ENCODE results near the gene LCE3A.
"Not testable (repeated sequence)": the region's sequence is repeated elsewhere in the genome, so short reads cannot be mapped to it uniquely, and the experiment has no call there.

LCE3A gene, protein sequence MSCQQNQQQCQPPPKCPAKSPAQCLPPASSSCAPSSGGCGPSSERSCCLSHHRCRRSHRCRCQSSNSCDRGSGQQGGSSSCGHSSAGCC

DNA sequence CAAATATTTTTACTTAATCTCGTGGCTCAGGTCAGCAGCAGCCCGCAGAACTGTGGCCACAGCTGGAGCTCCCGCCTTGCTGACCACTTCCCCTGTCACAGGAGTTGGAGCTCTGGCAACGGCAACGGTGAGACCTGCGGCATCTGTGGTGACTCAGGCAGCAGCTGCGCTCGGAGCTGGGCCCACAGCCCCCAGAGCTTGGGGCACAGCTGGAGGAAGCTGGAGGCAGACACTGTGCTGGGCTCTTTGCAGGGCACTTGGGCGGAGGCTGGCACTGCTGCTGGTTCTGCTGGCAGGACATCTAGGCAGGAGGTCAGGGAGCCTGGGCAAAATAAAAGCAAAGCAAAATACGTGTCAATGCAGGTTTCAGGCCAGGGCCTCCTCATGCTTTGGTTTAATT is at the start of gene LCE3A:
LCE3A (minus strand) TSS at position 301 of the 400 bp plus-strand sequence; CDS start at position 301, 0 bp downstream.
- DNase-seq = no peak

DNA sequence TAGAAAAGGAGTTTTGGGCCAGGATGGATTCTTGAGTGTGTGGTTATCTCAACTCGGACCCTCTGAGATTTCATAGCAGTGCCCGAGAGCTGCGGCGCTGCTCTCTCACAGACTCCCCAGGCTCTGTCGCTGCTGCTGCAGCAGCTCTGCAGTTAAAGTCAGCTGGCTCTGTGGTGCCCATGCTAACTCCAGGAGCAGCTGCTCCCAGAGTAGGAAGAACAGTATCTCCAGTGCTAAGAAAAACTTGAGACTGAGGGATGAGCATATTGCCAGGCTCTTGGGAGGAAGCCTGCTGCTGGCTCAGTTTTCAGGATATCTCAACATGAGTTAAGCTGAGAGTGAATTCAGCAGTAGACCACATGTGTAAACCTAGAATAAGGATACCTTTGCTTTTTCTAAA is 44.7 kb upstream of the LCE3A start:
- no peak for DNase-seq

DNA sequence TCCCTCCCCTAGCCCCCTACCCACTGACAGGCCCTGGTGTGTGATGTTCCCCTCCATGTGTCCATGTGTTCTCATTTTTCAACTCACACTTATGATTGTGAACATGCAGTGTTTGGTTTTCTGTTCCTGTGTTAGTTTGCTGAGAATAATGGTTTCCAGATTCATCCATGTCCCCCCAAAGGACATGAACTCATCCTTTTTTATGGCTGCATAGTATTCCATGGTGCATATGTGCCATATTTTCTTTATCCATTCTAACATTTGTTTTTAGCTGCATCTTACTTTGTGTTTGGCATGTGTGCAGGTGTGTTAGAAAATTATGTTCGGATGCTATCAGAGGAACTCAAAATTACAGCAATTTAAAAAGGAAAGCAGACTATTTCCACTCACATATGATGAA is 43.3 kb upstream of the LCE3A start:
- not testable (repeated sequence) for DNase-seq

DNA sequence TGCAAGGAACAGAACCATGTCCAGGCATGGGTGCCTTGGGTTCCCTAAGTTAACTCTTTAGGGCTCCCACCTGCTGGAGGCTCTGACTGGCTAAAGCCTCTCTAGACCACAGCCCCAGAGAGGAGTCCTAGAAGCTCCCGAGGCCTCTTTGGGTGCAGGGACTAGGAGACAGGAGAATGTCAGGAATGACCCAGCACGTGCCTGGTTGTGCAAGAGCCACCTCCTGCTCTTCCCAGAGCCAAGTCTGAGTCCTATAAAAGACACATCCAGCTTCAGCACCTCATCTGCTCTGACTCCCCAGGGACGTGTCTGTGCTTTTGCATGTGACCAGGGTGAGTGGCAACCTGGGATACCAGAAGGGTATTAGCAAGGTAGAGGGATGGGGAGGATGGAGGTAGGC is 40.2 kb upstream of the LCE3A start, which contains the start of gene LCE2D:
LCE2D (plus strand) TSS at position 283 of the 400 bp plus-strand sequence. CDS start 726 bp downstream, outside the sequence.
- no peak for DNase-seq

DNA sequence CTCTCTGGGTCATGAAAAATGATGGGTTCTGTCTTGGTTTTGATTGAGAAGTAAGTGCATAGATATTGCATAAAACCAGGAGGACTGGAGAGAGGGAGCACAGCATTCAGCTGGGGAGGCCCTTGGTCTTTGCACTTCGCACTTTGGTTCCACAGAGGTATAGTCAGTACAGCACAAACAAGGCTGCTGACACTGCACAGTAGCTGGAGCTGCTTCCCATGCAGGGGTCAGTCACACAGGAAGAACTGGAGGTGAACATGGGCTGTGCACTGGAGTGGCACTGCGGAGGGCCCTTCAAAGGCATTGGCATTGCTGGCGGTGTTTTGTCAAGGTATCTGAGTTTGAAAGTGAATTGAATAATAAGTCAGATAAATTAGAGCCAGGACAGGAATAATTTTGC is 35.7 kb upstream of the LCE3A start:
- no peak for DNase-seq

DNA sequence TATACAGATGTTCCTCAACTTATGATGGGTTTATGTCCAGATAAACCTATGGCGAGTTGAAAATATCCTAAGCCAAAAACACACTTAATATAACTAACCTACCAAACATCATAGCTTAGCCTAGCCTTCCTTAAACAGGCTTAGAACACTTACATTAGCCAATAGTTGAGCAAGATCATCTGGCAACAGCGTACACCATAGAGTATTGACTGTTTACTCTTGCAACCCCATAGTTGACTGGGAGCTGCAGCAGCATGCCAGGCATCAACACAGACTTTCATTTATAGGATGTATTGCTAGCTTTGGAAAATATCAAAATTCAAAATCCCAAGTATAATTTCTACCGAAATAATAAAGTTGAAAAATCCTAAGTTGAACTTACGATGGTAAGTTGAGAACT is 34.8 kb upstream of the LCE3A start:
- DNase-seq = no peak

DNA sequence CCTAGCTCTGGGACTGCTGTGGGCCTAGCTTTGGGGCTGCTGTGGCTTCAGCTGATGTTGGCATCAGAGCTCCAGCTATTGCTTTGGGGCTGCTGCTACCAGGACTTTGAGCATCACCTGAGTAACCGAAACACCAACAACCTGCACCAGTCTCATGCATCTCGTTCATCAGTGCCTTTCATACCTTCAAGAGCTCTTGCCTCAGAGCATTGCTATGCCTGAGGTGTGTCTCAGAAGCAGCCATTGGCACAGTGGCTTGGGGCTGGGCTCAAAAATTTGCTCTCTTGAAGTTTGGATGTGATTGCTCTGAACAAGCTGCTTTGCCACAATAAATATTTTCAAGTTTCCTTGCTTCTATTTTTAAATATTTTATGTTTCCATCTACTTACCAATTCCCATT is 33.6 kb upstream of the LCE3A start:
- DNase-seq = no peak

DNA sequence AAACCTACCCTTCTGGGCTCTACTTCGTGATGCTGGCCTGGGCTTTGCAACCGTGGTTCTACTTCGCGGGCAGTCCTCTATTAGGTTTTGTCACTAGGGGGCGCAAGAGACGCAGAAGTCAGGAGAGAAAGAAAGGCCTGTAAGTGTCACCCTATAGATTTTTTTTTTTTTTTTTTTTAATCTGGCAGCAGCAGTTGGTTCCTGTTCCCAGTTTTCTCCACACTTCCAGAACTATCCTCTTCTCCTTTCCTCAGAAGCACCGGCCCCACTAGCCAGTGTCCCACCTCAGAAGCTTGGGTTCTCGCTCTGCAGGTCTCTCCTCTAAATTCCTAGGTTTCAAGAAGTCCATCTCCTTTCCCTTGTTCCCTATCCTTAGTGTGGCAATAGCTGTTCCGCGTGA is 31.2 kb upstream of the LCE3A start:
- peak; percentile 55 for DNase-seq

DNA sequence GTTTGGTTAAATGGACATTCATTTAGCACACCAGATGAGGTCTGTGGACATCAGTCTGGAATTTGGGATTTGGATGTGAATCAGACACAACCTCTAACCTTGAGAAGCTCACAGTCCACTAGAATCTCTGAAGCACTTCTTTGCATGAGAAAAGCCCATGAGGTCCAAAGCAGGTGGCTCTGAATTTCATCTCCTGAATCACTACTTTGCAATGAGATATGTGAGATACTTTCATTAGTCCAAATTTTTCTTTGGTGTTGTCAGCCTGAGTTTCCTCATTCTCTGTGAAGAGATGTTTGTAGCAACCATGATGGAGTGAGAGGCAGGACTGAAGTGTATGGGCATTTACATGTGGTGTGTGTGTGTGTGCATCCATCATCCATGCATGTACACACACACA is 23.8 kb upstream of the LCE3A start:
- no peak for DNase-seq

DNA sequence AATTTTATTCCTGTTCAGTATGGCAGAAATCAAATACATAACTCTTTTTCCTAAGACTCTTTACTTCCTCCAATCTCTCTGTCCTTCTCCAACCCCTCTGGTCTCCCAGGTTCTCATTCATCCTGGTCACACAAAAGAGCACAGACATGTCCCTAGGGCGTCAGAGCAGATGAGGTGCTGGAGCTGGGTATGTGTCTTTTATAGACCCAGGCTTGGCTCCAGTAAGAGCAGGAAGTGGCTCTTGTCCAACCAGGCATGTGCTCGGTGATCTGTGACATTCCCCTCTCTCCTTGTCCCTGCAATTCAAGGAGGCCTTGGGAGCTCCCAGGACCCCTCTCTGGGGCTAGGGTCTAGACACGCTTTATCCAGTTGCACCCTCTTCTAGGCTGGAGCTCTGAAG is 22.2 kb upstream of the LCE3A start:
- no peak for DNase-seq

DNA sequence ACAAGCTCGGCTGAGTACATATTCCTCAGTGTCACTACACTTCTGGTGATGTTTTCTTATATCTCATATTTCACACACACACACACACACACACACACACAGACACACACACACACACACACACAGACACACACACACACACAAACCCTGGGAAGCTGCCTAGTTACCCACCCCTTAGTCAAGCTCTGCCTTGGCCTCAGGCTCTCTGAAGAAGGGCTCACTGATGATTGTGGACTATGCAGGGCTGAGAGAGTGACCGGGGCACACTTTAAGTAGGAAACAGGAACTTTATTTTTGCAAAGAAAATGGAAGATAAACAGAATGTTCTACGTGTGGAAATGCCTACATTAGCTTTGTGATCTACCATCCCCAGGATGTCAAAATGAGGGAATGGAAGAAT is 21.0 kb upstream of the LCE3A start:
- no peak for DNase-seq

DNA sequence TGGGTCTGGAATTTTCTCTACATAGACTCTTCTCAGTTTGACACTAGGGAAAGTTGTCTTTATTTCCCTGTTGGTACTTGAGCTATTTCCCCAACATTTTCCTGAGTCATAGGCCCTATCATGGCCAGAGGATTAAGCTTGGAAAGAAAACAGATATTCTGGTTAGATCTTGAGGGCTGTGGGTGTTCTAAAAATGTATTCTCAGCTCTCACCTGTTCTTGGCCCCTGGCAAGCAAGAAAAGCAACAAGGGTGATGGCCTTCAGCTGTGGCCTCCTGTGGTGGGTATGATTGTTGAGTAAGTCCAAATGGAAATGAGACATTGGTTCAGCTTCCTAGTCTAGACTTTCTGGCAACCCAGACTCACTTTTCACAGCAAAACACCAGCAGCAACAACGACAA is 17.4 kb upstream of the LCE3A start:
- DNase-seq = no peak

DNA sequence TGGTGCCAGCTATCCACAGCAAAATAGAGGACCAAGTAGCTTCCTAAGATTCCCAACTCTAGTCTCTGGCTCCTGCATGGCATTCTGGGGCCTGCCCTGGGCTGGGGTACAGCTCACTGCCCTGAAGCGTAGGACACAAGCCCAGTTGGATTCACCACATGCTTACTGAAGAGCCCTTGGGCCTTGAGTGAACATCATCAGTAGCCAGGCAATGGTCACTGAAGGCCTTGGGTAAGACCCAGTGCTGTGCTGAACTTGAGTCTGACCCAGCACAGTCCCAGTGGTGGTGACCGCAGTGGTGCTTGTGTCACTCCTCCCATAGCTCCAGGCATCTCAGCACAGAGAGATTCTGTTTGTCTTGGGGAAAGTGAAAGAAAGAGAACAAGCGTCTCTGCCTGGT is 7.7 kb upstream of the LCE3A start:
- DNase-seq = no peak

DNA sequence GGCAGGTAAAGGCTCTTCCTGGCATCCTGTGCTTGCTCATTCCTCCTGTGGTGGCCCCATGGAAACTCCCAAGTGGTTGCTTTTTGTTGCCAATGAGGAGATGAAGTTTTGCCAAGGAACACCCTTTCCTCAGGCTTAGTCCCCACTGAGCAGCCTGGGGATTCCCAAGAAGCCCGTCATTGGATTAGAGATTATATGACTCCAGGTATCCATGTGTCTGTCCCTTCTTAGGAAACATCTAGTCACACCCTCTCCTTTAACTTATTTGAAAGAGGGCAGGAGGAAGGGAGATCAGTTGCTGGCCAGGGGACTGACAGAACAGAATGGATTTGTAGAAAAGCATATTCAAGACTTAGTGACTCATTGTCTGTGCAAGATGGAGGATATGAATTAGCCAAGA is 3.8 kb upstream of the LCE3A start:
- DNase-seq = no peak

DNA sequence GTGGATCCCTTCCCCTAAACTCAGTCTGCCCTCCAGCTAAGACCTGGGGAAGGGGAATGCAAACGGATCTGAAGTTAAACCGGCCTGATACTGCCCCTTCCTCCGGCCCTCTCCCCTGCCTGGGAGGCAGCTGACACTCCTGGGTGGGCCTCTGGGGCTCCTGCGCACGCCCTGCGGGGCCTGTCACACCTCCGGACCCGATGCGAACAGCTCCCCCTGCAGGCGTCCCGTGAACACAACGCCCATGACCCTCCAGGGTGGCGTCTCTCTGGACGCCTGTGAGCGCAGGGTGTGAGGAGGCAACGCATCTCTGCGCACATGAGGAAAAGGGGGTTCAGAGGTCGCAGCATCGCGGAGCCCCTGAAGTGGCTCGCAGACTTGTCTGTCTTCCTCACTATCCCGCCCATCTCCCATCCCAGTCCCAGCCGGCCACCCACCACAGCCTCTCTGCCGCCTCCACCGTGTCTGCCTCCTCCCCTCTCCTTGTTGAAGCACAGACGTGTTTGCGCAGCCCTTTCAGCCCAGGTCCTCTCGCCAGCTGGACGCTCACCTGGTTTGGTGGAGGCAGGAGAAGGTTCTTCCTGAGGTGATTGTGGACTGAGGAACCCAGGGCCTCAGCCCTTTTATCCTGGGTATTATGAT is 421 bp upstream of the LCE3A start:
- no peak for DNase-seq

DNA sequence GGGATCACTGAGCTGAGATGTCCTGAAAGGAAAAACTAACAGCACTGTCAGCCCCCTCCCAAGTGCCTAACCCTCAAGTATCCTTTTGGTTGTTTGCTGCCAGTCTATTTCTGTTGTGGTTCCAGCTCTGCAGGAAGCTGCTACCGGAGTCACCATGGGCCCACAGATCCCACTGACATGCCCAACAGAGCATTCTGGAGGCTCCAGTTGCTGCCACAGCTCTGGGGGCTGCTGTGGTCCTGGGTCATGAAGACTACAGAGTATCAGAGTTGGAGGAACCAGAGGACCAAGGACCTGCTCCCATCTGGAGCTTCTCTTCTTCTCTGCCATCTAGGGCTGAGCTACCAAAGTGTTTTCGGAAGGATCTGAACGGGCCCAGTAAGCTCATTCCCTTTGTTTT is 910 bp downstream of the LCE3A start:
- DNase-seq = no peak

DNA sequence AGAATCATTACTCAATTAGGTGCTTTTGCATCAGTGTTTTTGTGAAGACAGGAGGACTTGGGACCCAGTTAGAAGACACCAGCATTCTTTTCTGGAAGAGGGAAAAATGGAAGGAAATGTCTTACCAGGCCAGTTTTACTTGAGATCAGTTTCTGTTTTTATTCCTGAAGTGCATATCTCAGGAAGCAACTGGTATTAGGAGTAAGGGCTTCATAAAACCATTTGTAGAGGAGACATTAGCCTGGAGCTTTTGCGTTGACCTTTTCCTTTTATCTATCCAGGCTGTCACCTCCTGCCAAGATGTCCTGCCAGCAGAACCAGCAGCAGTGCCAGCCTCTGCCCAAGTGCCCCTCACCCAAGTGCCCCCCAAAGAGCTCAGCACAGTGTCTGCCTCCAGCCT is 9.4 kb downstream of the LCE3A start, which contains the start of gene LCE3B:
LCE3B (plus strand) TSS at position 301 of the 400 bp plus-strand sequence; CDS start at position 301, 0 bp downstream.
- no peak for DNase-seq

DNA sequence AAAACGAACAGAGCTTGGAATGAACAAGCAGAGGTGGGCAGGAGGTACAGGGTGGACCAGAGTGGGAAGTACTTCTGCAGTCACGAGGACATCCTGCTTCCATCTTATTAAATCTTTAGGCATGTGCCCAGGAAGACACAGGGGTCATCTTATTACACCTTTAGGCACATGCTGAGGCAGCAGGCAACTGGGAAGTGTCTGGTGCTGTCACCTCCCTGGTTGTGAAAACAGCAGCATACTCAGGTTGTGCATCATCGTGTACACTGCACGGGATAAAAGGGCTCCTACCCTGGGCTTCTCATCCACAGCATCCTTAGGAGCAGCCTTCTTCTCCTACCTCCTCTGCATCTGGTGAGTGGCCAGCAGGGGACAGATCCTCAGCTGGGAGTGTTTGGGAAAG is 23.0 kb downstream of the LCE3A start, which contains the start of gene LCE3C:
LCE3C (plus strand) TSS at position 301 of the 400 bp plus-strand sequence. CDS start 498 bp downstream, outside the sequence.
- no peak for DNase-seq

DNA sequence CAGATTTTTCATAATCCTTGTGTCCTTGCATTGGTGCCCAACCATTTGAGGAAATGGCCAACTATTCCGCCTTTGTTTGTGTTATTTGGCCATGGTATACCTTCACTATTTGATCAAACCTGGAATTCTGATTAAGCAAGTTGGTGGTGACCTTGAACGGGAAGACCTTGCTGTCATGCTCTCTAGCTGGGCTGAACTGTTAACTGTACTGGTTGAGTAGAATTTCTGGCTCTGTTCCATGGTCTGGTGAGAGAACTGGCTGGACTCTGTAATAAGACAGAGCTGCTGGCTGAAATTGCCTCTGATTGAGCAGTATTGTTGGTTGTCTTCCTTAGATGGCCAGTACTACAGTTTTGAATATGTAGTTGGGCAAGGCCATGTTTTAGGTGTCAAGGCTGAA is 25.9 kb downstream of the LCE3A start:
- DNase-seq = no peak

DNA sequence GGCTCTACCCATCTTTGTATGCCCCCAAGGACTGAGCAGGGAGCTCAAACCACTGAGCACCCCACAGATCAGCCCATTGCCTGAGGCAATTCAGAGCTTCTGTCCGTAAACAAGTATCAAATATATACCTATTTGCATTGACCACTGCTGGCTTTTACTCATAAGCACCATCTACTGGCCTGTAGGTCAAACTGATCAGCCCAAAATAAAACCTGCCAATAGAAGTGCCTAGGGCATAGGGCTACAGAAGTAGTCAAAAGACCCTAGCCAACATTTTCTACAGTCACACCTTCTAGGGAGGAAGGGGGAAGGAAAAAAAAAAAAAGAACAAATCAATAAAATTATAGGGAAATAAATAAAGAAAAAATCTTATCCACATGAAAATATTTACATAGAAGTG is 37.3 kb downstream of the LCE3A start:
- DNase-seq = no peak

DNA sequence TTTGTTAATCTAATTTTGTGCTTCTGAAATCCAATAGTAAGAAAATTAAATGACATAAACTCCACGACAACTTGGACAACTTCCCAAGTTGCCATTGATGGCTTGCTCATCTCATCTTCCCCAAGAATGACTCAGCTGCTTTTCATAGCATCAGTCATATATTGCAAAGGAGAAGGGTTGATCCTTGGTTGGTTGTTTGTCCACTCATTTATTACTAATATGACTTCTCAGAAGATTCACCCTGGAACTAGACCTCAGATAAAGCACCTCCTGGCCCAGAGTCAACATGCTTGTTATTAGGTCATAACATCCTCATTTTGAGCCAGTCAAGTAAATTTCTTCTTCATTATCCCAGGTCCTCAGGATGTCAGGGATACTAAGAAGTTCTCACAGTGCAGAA is 40.3 kb downstream of the LCE3A start:
- no peak for DNase-seq

DNA sequence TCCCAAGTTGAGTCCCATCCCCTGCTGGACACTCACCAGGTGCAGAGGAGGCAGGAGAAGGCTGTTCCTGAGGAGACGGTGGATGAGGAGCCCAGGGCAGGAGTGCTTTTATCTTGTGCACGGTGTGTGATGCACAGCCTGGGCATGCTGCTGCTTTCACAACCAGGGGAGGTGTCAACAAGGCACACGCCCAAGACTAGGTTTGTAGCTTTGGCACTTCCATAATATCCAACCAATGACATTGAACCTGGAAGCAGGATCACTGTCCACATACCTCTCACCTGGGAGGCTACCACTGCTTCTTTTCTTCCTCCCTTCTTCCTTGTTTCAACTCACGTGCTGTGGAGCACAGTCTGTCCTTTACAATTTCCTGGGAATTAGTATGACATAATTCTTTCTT is 42.5 kb downstream of the LCE3A start, which contains the start of gene LCE3D:
LCE3D (minus strand) TSS at position 84 of the 400 bp plus-strand sequence. CDS start 580 bp downstream, outside the sequence.
- no peak for DNase-seq

DNA sequence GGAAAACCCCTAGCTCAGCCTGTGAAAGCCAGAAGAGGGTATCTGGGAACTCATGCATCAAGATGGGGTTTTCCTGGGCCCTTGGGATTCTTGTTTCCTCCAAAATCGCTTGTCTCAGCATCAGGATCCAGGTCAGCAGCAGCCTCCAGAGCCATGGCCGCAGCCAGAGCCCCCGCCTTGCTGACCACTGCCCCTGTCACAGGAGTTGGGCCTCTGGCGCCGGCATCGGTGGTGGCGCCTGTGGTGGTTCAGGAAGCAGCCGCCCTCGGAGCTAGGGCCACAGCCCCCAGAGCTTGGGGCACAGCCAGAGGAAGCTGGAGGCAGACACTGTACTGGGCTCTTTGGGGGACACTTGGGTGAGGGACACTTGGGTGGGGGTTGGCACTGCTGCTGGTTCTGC is 43.4 kb downstream of the LCE3A start:
- not testable (repeated sequence) for DNase-seq

DNA sequence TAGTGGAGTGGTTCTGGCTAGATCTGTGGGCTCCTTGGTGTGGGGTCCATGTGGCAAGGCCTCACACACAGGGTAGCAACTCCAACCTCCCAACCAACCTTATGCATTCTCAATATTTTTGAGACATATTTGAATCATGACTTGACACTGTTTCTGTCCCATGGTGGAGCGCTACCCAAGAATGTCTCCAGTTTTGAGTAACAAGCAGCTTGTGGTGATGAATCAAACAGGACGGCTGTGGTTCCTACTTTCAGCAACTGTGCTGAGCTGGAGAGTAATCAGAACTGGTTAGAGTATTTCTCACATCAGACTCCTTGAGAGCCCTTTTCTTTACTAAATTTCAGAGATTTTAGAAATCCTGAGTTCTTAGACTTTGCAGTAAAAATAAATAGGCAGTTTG is 45.7 kb downstream of the LCE3A start:
- DNase-seq = no peak

Data from inflammatory macrophage treated with lipopolysaccharide for 4 hours (primary cell).